GM18907 (cell line): ENCODE measurements around the gene MAP7D3.

Source experiments
- ATAC-seq: cut with Tn5 transposase; IDR thresholded peaks from one replicate; pipeline ENCODE4 v1.9.1; 2021; ENCODE audit warnings: mild to moderate bottlenecking, moderate library complexity; ENCODE audit not compliant: unreplicated experiment

The MAP7D3 gene

GRCh38 chrX:136206916-136207315 lies 44.3 kb downstream of the MAP7D3 start:
- ATAC-seq: no peak

- ATAC-seq: no peak
These were observed 45.3 kb downstream of the MAP7D3 start for GRCh38 chrX:136205882-136206380.

DNA sequence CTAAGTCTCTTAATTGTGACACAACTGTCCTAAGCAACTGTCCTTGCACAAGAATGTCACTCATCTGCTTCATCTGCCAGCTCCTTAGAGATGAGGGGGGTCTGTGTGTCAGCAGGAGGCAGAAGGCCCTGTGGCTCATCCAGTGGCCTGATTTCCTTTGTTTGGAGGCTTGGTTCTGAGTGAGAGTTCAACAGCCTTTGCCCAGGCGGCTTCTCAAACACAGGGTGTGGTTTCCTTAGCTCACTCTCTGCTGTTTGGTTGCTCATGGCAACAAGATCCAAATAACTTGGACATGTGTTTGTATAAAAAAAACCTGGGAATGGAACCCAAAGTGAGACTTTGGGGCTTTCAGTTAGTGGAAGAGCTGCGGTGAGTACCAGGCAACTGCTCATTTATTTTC lies 46.6 kb downstream of the MAP7D3 start:
- no peak for ATAC-seq

- ATAC-seq: no peak
These were observed 47.2 kb downstream of the MAP7D3 start for GRCh38 chrX:136203951-136204350.

GRCh38 chrX:136203438-136203837 lies 47.8 kb downstream of the MAP7D3 start:
- no peak for ATAC-seq

GRCh38 chrX:136202889-136203288 lies 48.3 kb downstream of the MAP7D3 start:
- no peak for ATAC-seq

- ATAC-seq: no peak
These were observed 49.6 kb downstream of the MAP7D3 start for GRCh38 chrX:136201601-136202000.

- no peak for ATAC-seq
These were observed 50.7 kb downstream of the MAP7D3 start for GRCh38 chrX:136200466-136200865.

GRCh38 chrX:136199365-136199764 lies 51.8 kb downstream of the MAP7D3 start:
- ATAC-seq: no peak

DNA sequence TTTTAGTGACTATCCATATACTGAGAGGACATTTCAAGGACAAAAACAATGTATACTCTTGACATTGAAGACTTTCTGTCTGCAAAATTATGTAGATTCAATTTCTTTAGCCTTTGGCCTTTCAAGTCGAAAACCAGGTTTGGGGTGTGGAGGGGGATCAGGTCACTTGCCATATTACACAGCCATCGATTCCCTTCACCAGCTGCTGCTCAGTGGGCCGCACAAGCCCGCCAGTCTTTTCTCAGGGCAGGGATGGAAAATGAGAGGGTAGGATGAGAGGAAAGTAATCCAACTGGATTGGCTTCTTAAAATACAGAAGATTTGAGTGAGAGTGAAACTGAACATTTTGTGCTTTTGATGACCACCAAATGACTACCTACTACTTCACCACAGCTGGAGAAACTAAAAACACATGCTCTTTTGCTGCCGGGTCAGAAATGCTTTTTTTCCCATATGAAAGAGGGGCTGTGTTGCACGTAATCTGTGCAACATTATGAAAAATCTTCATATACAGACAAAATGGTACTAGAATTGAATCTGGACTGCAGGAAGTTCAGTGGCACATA lies 52.4 kb downstream of the MAP7D3 start:
- ATAC-seq: no peak

DNA sequence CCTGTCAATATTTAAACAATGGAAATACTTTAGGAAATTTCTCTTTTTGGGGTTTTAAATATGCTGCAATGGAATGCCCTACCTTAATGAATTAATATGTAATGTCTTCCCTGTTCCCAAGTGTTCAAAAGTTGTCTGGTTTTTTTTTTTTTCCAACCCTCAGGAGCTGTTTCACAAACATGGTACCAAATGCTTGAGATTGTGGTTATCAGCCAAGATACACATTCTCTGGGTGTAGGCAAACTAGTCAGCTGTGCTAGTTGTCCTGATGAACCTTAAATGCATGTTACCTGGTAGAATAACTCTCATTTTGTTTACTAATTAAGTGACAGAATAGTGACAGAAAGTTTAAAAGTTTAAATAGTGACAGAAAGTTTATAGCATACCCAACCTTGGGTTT lies 53.2 kb downstream of the MAP7D3 start:
- ATAC-seq: no peak

- no peak for ATAC-seq
These were observed 54.5 kb downstream of the MAP7D3 start for GRCh38 chrX:136196691-136197155.

GRCh38 chrX:136195247-136195646 lies 56.0 kb downstream of the MAP7D3 start:
- no peak for ATAC-seq

DNA sequence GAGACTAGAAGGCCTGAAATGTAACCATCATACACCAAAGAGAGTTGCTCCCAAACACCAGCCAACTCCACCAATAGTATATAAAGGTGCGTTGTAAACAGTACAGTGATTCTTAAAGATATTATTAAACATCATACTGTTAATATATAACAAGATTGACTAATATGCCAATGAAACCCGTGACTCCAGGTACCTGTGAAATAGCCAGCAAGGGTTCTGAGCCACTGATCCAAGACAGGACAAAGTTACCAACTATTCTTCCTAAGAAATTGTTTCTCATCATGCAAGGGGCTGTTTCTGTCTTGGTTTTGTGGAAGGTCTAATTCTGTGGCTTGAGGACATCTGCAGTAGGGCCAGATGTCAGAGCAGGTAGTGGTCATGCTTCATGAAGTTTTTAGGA lies 56.7 kb downstream of the MAP7D3 start:
- ATAC-seq: no peak

DNA sequence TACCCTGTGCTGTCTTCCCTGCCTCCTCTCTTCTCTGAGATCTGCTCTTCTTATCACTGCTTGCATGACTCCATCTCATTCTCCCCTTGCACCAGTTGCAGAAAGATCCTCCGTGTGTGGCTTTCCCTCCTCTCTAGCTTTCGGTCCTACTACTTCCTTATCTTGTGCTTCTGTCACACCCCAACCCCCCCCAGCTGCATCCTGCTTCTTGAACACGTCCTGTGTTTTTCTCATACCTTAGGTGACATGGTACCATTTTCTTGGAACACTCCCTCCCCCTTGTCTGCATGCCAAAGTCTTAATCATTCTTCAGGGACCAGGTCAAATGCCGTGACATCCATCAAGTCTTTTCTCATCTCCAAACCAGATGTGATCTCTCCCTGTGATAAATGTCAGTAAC lies 57.4 kb downstream of the MAP7D3 start:
- ATAC-seq: no peak

DNA sequence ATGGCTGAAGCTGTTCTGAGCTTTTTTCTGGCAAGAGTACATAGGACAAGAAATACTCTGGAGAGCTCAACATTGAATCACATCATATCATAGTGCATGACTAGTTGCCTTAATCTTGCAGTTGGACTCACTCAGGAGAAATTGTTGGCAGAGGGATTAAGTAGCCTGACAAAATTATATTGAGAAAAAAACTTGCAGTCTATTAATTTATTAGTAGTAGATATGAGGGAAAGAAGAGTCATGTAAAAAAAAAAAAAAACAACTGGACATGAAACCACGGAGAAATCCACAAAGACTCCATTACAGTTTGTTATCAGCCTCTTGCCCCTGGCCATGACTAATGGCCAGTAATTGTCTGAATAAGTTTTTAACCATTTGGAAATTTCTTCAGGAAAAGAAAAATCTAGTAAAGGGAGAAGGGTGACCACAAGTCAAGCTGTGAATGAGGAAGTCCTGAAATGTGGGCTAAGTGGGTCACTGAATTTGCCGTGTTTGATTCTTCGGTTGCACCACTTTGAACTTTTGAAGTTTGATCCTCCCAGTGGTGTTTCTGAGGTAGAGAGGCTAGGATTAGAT lies 58.3 kb downstream of the MAP7D3 start:
- ATAC-seq: no peak

DNA sequence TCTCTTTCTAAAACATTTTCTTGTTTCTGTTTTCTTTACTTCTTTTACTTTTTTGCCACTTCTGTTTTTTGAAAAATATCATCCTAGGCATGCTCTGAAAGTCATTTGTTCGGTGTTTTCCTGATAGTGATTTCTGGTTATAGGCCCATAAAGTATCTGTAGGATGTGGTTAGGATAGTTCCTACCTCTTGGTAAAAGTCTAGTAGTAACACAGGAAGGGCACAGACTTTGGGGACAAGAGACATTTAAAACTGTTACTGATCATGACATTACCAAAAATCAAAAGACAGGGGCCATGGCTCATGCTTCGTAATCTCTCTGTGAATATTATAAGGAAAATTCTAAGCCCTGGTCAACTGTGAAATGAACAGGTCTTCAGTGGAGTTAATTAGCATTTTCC lies 59.1 kb downstream of the MAP7D3 start:
- no peak for ATAC-seq

DNA sequence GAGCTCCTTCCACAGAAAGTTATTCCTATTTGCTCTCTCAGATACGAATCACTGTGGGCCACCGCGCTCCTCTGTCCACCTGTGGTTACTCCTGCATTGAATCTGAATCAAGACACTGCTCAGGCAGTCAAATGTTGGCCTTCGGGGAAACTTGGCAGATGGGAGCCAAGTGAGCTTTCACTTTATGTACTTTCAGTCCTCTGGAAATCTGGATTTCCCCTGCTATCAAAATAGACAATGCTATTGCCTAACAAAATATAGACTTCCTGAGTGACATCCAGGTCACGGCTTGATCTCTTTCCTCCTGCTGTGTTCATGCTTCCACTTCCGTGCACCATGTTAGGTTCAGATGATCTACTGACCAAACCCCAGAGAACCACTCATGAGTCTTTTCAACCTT lies 60.0 kb downstream of the MAP7D3 start:
- ATAC-seq: no peak

DNA sequence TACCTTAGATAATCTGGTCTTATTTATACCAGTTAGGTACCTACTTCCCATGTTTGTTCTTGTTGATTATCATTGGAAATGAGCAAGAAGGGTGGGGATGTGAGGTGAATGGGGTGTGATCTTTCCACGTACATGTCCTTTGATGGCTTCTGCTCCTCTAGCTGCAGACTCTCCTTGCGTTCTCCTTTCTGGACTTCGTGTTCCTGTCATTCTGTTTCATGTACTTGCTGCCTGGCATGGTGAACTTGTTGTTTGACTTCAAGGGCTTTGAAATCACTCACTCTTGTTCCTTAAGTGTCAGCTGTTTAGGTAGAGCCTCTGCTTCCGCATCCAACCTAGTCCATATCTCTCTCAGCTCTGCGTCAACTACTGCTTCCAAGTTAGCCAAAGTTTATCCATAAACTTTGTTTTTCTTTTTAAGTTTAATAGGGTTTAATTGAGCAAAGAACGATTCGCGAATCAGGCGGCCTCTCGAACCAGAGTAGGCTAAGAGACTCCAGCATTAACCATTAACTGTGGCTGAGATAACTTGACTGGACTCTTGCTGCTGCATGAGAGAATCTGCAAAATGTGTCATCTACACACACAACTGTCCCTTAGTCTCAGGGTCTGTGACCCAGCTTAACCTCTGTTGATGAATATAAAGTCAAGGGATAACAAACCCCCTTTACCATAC lies 61.0 kb downstream of the MAP7D3 start:
- ATAC-seq: no peak

GRCh38 chrX:136189222-136189621 lies 62.0 kb downstream of the MAP7D3 start:
- ATAC-seq: no peak

- ATAC-seq: no peak
These were observed 65.2 kb downstream of the MAP7D3 start for GRCh38 chrX:136186023-136186413.

DNA sequence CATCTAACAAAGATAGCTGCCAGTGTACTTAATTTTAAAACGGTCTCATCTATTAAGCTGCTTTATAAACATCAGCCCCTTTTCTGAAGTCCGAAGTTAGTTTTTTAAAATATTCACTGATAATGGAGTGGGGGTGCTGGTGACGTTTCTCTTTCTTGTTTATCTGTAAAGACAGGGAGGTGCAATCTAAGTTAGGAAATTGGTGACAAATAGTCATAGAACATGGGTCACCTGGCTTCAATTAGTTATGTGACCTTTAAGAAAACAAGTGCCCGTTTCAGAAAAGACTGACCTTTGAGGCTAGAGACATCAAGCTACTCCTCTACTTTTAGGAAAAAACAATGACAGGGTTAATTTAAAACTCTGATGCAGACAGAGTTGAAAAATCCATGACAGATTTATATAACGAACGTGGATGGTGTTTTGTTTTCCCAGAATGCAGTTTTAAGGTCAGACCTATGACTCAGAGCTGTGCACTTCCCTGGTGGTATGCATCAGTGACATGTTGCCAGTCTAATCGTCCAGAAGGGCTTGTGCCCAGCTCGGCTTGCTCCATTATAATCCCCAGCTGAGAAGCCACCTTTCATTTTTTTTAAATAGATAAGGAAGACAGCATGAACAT lies 65.7 kb downstream of the MAP7D3 start:
- ATAC-seq: no peak
